ENCODE measurements around the gene SOX4. TPM values are rescaled to one million over a fixed set of nuclear protein-coding genes. Genes with fewer than 3 reads are reported as not detected.

The SOX4 gene
- polyA plus RNA-seq, 3 donors, result 2.2 to 15.7 (median 2.5) TPM

DNA sequence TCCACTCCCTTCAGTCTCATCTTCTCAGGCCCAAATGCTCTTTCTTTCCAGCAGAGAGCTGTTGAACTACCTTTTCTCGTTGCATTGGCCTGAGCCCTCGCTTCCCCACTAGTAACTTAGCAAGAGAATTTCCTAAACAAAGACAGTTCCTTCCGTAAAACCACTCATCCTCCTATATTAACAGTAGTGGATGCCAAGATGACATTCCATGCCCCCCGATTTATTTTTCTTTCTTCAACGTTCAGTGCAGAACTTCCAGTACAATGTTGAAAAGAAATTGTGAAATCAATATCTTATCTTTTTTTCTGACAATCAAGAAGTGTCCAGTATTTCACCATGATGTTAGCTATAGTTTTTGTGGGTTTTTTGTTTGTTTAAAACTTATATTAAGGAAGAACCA is 45.8 kb downstream of the SOX4 start:
- H3K27ac ChIP-seq (ENCODE audit: low read depth in 1 of 2, low read length in 2 of 2), result no peak overlapping the region
- Mint-ChIP-seq H3K27me3 (ENCODE audit: low read depth in 3 of 3) (peaks cover 0 to 2% (median 0%) of the 10 kb centered on the region in 3 donors), H3K4me3 (no peak overlapping the region), H3K27ac (no peak overlapping the region), H3K9me3 (peaks cover 0 to 17% (median 9%) of the 10 kb centered on the region in 7 donors), H3K36me3 (no peaks in the 10 kb centered on the region), H3K4me1 (no peaks in the 10 kb centered on the region)
- WGBS (ENCODE audit: insufficient coverage), result 100% methylated on average over 3 of the region's 5 CpGs
- no peaks in the 10 kb centered on the region for H3K9me3 ChIP-seq (replicated peaks in 1 of 2; ENCODE audit: control insufficient read depth in 1 of 2, insufficient read depth in 1 of 2, low read length in 2 of 2)
- H3K4me1 ChIP-seq (ENCODE audit: control insufficient read depth in 1 of 2, insufficient read depth in 2 of 2, low read length in 2 of 2), result no peaks in the 10 kb centered on the region
- no peaks in the 10 kb centered on the region for H4K20me1 ChIP-seq (ENCODE audit: insufficient read depth, low read length)
- no peak for DNase-seq
- no peak overlapping the region for H3K9ac ChIP-seq (ENCODE audit: insufficient read depth, low read length, poor library complexity, severe bottlenecking)
- no peak overlapping the region for H3K4me3 ChIP-seq (replicated peaks in 1 of 3; ENCODE audit: low read depth in 2 of 3, low read length in 3 of 3)
- no peak overlapping the region for H3K4me2 ChIP-seq (replicated peaks; ENCODE audit: extremely low read depth, low read length, poor library complexity, severe bottlenecking)
- TF ChIP-seq, protein P1, sequence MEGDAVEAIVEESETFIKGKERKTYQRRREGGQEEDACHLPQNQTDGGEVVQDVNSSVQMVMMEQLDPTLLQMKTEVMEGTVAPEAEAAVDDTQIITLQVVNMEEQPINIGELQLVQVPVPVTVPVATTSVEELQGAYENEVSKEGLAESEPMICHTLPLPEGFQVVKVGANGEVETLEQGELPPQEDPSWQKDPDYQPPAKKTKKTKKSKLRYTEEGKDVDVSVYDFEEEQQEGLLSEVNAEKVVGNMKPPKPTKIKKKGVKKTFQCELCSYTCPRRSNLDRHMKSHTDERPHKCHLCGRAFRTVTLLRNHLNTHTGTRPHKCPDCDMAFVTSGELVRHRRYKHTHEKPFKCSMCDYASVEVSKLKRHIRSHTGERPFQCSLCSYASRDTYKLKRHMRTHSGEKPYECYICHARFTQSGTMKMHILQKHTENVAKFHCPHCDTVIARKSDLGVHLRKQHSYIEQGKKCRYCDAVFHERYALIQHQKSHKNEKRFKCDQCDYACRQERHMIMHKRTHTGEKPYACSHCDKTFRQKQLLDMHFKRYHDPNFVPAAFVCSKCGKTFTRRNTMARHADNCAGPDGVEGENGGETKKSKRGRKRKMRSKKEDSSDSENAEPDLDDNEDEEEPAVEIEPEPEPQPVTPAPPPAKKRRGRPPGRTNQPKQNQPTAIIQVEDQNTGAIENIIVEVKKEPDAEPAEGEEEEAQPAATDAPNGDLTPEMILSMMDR (IDR thresholded peaks at IDR 0.05), result no peak
- no peaks in the 10 kb centered on the region for H3K79me2 ChIP-seq (ENCODE audit: insufficient read depth, low read length)
- H3K27me3 ChIP-seq (ENCODE audit: control insufficient read depth in 2 of 2, insufficient read depth in 2 of 2, low read length in 2 of 2), result no peaks in the 10 kb centered on the region
- H3K36me3 ChIP-seq (replicated peaks in 1 of 2; ENCODE audit: control insufficient read depth in 1 of 2, insufficient read depth in 2 of 2, low read length in 2 of 2), result no peaks in the 10 kb centered on the region
- H2AFZ ChIP-seq (ENCODE audit: insufficient read depth, low read depth, low read length, poor library complexity, severe bottlenecking), result no peak overlapping the region
- intact Hi-C loops (cut with micrococcal nuclease), result no loop called here

Small RNA genes within 50 kb of the gene (small RNA-seq; reads per million reads assigned to genes)
- not detected for gene BOLA2P3 (ENCODE audit: insufficient read length, low read depth)
